ENCODE results near the gene FBLN1.

DNA sequence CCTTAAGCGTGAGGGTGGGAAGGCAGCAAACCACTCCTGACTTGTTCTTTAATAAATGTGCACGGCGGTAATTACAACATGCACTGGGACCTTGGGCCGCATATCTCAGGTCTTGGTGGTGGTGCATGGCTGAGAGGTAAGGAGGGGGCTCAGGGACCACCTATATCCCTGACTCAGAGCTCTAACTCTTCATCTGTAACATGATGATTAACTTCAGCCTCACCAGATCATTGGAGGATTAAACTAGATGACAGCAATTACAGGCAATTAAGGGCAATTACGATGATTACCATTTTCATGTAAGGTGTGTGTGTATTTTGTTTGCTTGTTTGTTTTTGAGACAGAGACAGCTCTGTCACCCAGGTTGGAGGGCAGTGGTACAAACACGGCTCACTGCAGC lies 45.0 kb downstream of the FBLN1 start:
- TF ChIP-seq POLR2A (IDR thresholded peaks at IDR 0.05; ENCODE audit: low read length) (no peak), GATA1 (IDR thresholded peaks at IDR 0.05; ENCODE audit: low read depth, low read length) (no peak)
